Vagina (tissue), 2 donors: ENCODE data around the gene ARL2BP. TPM values are rescaled to one million over a fixed set of nuclear protein-coding genes. Genes with fewer than 3 reads are reported as not detected.
"Not testable (repeated sequence)": the region's sequence is repeated elsewhere in the genome, so short reads cannot be mapped to it uniquely, and the experiment has no call there.

ENCODE experiments used
- DNase-seq, 2 donors: peaks; one replicate each; pipeline ENCODE4 v3.0.0-alpha.2; 2017; ENCODE audit errors: extremely low spot score in 2 of 2
- H3K27ac ChIP-seq: fragments of 200-600 bp; sonication (generic); one replicate; pipeline ENCODE4 v1.5.1; 2019
- H3K27me3 ChIP-seq: fragments of 200-600 bp; sonication (generic); one replicate; pipeline ENCODE4 v1.5.1; 2019
- H3K36me3 ChIP-seq, 2 donors: fragments of 200-600 bp; sonication (generic); one replicate each; pipeline ENCODE4 v1.5.1; 2017 to 2019
- H3K4me1 ChIP-seq: fragments of 200-600 bp; sonication (generic); one replicate; pipeline ENCODE4 v1.5.1; 2019
- H3K4me3 ChIP-seq, 2 donors: fragments of 200-600 bp; sonication (generic); 1 replicate in 1 of 2; 2 replicates in 1 of 2; pipeline ENCODE4 v1.5.1; 2016 to 2019
- H3K9me3 ChIP-seq: fragments of 200-600 bp; sonication (generic); one replicate; pipeline ENCODE4 v1.5.1; 2019
- POLR2A ChIP-seq, 2 donors: fragments of 450-650 bp; IDR thresholded peaks; one replicate each; pipeline ENCODE4 v1.6.1; 2017; ENCODE audit warnings: antibody characterized with exemption in 2 of 2, mild to moderate bottlenecking in 2 of 2, moderate library complexity in 2 of 2
- POLR2AphosphoS5 ChIP-seq, 2 donors: sonication (generic); formaldehyde crosslinking; IDR thresholded peaks; one replicate each; pipeline ENCODE4 v1.9.0; 2017; ENCODE audit warnings: antibody characterized with exemption in 2 of 2, mild to moderate bottlenecking in 2 of 2, low read depth in 1 of 2; ENCODE audit not compliant: insufficient read depth in 1 of 2
- intact Hi-C: fragments of 100-400 bp; cut with DNase I; formaldehyde crosslinking; loops from one replicate; pipeline ENCODE4 v1.15.1; 2023
- total RNA-seq: library from RNA; depleted of rRNA; stranded (reverse); fragments of >200 nt; gene quantifications from one replicate; pipeline ENCODE4 v1.2.3, GENCODE V29; 2016
- TF ChIP-seq, protein P1 (sequence below), 3 experiments: fragments of 450-650 bp in 2 of 3; fragments of 200-600 bp in 1 of 3; sonication (generic) in 1 of 3; IDR thresholded peaks; one replicate each; pipeline ENCODE4 v1.5.1; 2017 to 2019; ENCODE audit warnings: antibody characterized with exemption in 3 of 3, mild to moderate bottlenecking in 2 of 3, moderate library complexity in 2 of 3

The ARL2BP gene
- total RNA-seq, 1 donor from 2014 or later: 44.7 TPM

DNA sequence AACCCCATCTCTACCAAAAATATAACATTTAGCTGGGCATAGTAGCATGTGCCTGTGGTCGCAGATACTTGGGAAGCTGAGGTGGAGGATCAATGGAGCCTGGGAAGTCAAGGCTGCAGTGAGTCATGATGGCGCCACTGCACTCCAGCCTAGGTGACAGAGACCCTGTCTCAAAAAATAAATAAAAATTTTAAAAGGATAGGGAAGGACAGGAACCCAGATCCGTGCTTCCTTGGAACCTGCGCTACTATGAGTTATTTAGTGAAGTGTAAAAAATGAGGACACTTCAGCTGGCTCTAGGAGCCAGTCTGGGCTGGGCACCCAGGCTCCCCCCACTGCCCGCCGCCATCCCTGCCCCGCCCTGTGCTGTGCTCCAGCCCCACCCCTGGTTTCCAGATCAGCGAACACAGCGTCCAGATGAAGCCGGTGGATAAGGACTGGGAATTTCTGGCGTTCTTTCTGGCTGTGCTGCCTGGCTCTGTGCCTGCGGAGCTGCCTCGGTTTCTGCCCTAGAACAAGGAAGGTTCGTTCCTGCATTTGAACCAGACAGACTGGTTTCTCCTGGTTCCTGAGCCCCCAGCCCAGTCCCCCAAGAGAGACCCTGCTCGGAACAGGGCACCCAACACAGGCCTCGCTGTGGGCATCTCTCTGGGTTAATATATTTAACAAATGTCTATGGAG is 20.9 kb downstream of the ARL2BP start:
- Histone ChIP-seq H3K36me3 (no peaks in the 10 kb centered on the region), H3K4me3 (no peak overlapping the region), H3K4me1 (peaks cover 47% of the 10 kb centered on the region), H3K27me3 (no peaks in the 10 kb centered on the region), H3K27ac (peak overlapping the region; percentile 70), H3K9me3 (no peaks in the 10 kb centered on the region)
- no peak for DNase-seq
- TF ChIP-seq POLR2AphosphoS5 (IDR thresholded peaks at IDR 0.05; ENCODE audit: insufficient read depth in 1 of 2, low read depth in 1 of 2): peak in 1 of 2 donors; percentile 13
- TF ChIP-seq, protein P1, sequence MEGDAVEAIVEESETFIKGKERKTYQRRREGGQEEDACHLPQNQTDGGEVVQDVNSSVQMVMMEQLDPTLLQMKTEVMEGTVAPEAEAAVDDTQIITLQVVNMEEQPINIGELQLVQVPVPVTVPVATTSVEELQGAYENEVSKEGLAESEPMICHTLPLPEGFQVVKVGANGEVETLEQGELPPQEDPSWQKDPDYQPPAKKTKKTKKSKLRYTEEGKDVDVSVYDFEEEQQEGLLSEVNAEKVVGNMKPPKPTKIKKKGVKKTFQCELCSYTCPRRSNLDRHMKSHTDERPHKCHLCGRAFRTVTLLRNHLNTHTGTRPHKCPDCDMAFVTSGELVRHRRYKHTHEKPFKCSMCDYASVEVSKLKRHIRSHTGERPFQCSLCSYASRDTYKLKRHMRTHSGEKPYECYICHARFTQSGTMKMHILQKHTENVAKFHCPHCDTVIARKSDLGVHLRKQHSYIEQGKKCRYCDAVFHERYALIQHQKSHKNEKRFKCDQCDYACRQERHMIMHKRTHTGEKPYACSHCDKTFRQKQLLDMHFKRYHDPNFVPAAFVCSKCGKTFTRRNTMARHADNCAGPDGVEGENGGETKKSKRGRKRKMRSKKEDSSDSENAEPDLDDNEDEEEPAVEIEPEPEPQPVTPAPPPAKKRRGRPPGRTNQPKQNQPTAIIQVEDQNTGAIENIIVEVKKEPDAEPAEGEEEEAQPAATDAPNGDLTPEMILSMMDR (IDR thresholded peaks at IDR 0.05): no peak
- intact Hi-C loops: no loop called here

DNA sequence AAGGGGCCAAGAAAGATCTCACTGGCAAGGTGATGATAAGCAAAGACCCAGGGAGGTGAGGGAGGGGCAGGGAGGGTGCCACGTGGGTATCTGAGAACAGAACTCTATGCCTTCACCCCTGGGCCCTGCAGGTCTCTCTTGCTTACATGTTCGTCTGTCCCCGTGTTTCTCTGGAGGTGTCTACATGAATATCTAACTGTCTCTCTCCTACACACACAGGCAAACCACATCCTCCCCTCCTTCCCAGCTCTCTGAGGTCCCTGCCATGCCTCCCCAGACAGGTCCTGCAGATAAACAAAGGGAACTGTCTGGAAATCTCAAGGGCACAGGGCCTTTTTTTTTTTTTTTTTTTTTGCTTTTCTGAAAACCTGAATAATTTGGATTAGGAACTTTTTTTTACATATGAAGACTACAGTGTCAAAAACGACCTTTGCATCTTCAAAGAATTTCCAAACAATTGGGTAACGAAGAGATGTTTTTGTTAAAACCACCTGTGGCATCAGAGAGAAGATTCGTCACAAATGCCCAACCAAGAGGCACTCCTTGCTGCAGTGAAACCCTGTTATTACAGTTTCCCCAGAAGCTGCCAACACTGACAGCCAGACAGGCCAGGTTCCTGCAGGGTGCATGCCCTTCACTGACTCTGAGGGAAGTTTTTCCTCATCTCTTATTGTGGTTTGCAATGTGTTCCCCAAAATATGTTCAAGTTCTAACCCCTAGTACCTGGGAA is 21.6 kb downstream of the ARL2BP start:
- H3K9me3 ChIP-seq: no peaks in the 10 kb centered on the region
- no peaks in the 10 kb centered on the region for H3K36me3 ChIP-seq
- no peak for DNase-seq
- peak overlapping the region; percentile 70 for H3K27ac ChIP-seq
- TF ChIP-seq POLR2A (IDR thresholded peaks at IDR 0.05) (no peak), POLR2AphosphoS5 (IDR thresholded peaks at IDR 0.05; ENCODE audit: insufficient read depth in 1 of 2, low read depth in 1 of 2) (no peak)
- TF ChIP-seq, protein P1 (IDR thresholded peaks at IDR 0.05): no peak
- no peaks in the 10 kb centered on the region for H3K27me3 ChIP-seq
- peaks cover 40% of the 10 kb centered on the region for H3K4me1 ChIP-seq
- H3K4me3 ChIP-seq: no peak overlapping the region
- intact Hi-C loops: no loop called here

DNA sequence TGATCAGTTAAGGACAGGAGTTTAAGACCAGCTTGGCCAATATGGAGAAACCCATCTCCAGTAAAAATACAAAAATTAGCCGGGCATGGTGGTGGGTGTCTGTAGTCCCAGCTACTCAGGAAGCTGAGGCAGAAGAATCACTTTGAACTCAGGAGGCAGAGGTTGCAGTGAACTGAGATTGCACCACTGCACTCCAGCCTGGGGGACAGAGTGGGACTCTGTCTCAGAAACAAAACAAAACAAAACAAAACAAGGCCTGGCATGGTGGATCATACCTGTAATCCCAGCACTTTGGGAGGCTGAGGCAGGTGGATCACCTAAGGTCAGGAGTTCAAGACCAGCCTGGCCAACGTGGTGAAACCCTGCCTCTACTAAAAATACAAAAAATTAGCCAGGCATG is 22.3 kb downstream of the ARL2BP start:
- H3K27ac ChIP-seq, H3K27me3 ChIP-seq, intact Hi-C loops, H3K36me3 ChIP-seq, H3K9me3 ChIP-seq, DNase-seq, H3K4me3 ChIP-seq: not testable (repeated sequence)
- H3K4me1 ChIP-seq: peaks cover 39% of the 10 kb centered on the region

DNA sequence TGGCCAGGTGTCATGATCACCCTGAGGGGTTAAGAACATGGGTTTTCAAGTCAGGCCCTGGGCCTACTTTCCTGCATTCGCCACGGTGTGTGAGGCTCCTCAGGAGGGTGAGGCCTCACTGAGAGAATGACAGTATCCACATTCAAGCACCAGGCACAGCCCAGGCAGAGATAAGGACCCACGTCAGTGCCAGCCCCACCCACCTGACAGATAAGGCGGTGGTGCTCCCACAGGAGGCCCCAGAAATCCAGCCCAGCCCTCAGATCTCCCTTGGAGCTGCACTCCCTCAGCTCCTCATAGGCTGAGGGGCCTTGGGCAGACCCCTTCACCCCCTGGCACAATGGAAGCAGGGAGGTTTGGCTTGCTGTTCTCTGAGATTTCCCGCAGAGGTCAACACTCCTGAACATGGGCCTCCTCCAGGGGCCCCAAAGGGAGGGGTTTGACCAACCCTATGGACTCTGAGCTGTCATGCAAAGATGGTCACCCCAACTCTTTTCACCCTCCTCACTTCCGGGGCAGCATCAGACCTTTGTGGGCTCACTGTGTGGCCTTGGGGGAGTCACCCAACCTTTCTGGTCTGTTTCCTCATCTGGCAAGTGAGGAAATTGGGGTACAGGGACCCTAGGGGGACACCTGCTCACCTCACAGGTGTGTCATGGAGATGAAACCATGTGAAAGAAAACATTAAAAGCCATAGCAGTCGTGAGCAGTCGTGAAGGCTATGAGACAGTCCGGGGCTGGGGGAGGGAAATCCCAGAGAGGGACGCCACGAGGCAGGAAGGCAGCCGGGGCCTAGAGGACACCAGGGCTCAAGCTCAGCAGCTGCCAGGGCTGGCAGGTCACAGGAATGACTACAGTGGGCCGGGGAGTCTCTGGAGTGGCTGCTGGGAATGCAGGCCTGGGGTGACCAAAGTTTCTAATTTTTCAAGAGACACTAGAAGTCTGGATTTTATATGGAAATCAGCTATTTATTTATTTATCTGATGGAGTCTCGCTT is 24.0 kb downstream of the ARL2BP start:
- H3K9me3 ChIP-seq: no peaks in the 10 kb centered on the region
- DNase-seq: no peak
- no peaks in the 10 kb centered on the region for H3K36me3 ChIP-seq
- intact Hi-C loops: no loop called here
- TF ChIP-seq POLR2A (IDR thresholded peaks at IDR 0.05) (no peak), POLR2AphosphoS5 (IDR thresholded peaks at IDR 0.05; ENCODE audit: insufficient read depth in 1 of 2, low read depth in 1 of 2) (no peak)
- TF ChIP-seq, protein P1 (IDR thresholded peaks at IDR 0.05): no peak
- H3K27me3 ChIP-seq: no peaks in the 10 kb centered on the region
- no peak overlapping the region for H3K27ac ChIP-seq
- no peak overlapping the region for H3K4me3 ChIP-seq
- H3K4me1 ChIP-seq: peaks cover 27% of the 10 kb centered on the region
